Vagina (tissue), 2 donors: ENCODE measurements around the gene ST6GALNAC3. TPM values are rescaled to one million over a fixed set of nuclear protein-coding genes. Genes with fewer than 3 reads are reported as not detected.

Source experiments
- DNase-seq, 2 donors: peaks; one replicate each; pipeline ENCODE4 v3.0.0-alpha.2; 2017; ENCODE audit errors: extremely low spot score in 2 of 2
- H3K27ac ChIP-seq: fragments of 200-600 bp; sonication (generic); one replicate; pipeline ENCODE4 v1.5.1; 2019
- H3K27me3 ChIP-seq: fragments of 200-600 bp; sonication (generic); one replicate; pipeline ENCODE4 v1.5.1; 2019
- H3K36me3 ChIP-seq, 2 donors: fragments of 200-600 bp; sonication (generic); one replicate each; pipeline ENCODE4 v1.5.1; 2017 to 2019
- H3K4me1 ChIP-seq: fragments of 200-600 bp; sonication (generic); one replicate; pipeline ENCODE4 v1.5.1; 2019
- H3K4me3 ChIP-seq, 2 donors: fragments of 200-600 bp; sonication (generic); 1 replicate in 1 of 2; 2 replicates in 1 of 2; pipeline ENCODE4 v1.5.1; 2016 to 2019
- H3K9me3 ChIP-seq: fragments of 200-600 bp; sonication (generic); one replicate; pipeline ENCODE4 v1.5.1; 2019
- CTCF ChIP-seq, 3 experiments: fragments of 450-650 bp in 2 of 3; fragments of 200-600 bp in 1 of 3; sonication (generic) in 1 of 3; IDR thresholded peaks; one replicate each; pipeline ENCODE4 v1.5.1; 2017 to 2019; ENCODE audit warnings: antibody characterized with exemption in 3 of 3, mild to moderate bottlenecking in 2 of 3, moderate library complexity in 2 of 3
- POLR2A ChIP-seq, 2 donors: fragments of 450-650 bp; IDR thresholded peaks; one replicate each; pipeline ENCODE4 v1.6.1; 2017; ENCODE audit warnings: antibody characterized with exemption in 2 of 2, mild to moderate bottlenecking in 2 of 2, moderate library complexity in 2 of 2
- POLR2AphosphoS5 ChIP-seq, 2 donors: sonication (generic); formaldehyde crosslinking; IDR thresholded peaks; one replicate each; pipeline ENCODE4 v1.9.0; 2017; ENCODE audit warnings: antibody characterized with exemption in 2 of 2, mild to moderate bottlenecking in 2 of 2, low read depth in 1 of 2; ENCODE audit not compliant: insufficient read depth in 1 of 2
- intact Hi-C: fragments of 100-400 bp; cut with DNase I; formaldehyde crosslinking; loops from one replicate; pipeline ENCODE4 v1.15.1; 2023
- total RNA-seq: library from RNA; depleted of rRNA; stranded (reverse); fragments of >200 nt; gene quantifications from one replicate; pipeline ENCODE4 v1.2.3, GENCODE V29; 2016

ST6GALNAC3 gene
- total RNA-seq, 1 donor from 2014 or later = 21.1 TPM

- no peak for DNase-seq
- H3K4me1 ChIP-seq = no peaks in the 10 kb centered on the region
- no peak overlapping the region for H3K27ac ChIP-seq
- intact Hi-C loops = no loop called here
- no peaks in the 10 kb centered on the region for H3K27me3 ChIP-seq
- no peaks in the 10 kb centered on the region for H3K9me3 ChIP-seq
- TF ChIP-seq POLR2A (IDR thresholded peaks at IDR 0.05) (no peak), CTCF (IDR thresholded peaks at IDR 0.05) (no peak)
- H3K36me3 ChIP-seq = no peaks in the 10 kb centered on the region
- no peak overlapping the region for H3K4me3 ChIP-seq
Measured at GRCh38 chr1:76428028-76428427, 353.5 kb downstream of the ST6GALNAC3 start.

DNA sequence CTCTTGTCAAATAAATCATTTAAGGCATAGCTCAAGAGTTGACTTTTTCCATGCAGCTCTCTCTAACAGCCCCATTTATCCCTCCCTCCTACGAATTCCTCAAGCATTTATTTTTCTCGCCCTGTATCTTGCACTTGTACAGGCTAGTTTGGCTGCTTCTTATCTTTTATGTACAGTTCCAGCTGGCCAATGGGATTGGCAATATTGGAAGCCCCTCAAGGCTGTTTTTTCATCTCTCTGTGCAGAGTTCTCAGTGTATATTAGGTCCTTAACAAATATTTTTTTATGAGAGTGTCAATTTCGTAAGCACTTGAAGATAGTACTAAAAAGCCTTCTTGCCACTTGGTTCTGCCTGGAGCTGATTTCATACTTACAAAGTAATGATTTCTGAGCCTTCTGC is 356.0 kb downstream of the ST6GALNAC3 start:
- no peaks in the 10 kb centered on the region for H3K4me1 ChIP-seq
- TF ChIP-seq CTCF (IDR thresholded peaks at IDR 0.05) (no peak), POLR2AphosphoS5 (IDR thresholded peaks at IDR 0.05; ENCODE audit: insufficient read depth in 1 of 2, low read depth in 1 of 2) (no peak), POLR2A (IDR thresholded peaks at IDR 0.05) (no peak)
- H3K9me3 ChIP-seq = no peaks in the 10 kb centered on the region
- H3K27me3 ChIP-seq = no peaks in the 10 kb centered on the region
- intact Hi-C loops = no loop called here
- no peak for DNase-seq
- H3K4me3 ChIP-seq = no peak overlapping the region
- H3K36me3 ChIP-seq = no peaks in the 10 kb centered on the region
- H3K27ac ChIP-seq = no peak overlapping the region

DNA sequence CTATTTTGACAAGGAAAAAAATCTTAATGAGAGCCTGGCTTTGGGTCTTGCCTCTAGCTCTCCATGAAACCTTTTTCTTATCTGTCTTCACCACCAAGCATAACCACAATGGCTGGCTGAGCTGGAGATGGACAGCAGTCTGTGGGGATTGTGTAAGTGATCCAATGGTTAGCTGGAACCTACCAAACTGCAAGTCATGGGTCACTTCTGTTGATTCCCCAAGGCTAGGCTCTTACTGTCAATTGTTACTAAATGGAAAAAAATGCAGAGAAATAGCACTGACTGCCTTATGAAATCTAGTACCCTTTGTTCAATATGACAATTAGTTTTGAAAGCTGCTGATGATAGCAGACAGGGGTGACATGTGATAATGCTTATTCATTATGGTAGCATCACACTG is 359.0 kb downstream of the ST6GALNAC3 start:
- TF ChIP-seq POLR2AphosphoS5 (IDR thresholded peaks at IDR 0.05; ENCODE audit: insufficient read depth in 1 of 2, low read depth in 1 of 2) (no peak), POLR2A (IDR thresholded peaks at IDR 0.05) (no peak), CTCF (IDR thresholded peaks at IDR 0.05) (no peak)
- H3K36me3 ChIP-seq = no peaks in the 10 kb centered on the region
- no peaks in the 10 kb centered on the region for H3K9me3 ChIP-seq
- H3K27ac ChIP-seq = no peak overlapping the region
- H3K4me3 ChIP-seq = no peak overlapping the region
- no peaks in the 10 kb centered on the region for H3K27me3 ChIP-seq
- H3K4me1 ChIP-seq = no peaks in the 10 kb centered on the region
- intact Hi-C loops = no loop called here
- DNase-seq = no peak

DNA sequence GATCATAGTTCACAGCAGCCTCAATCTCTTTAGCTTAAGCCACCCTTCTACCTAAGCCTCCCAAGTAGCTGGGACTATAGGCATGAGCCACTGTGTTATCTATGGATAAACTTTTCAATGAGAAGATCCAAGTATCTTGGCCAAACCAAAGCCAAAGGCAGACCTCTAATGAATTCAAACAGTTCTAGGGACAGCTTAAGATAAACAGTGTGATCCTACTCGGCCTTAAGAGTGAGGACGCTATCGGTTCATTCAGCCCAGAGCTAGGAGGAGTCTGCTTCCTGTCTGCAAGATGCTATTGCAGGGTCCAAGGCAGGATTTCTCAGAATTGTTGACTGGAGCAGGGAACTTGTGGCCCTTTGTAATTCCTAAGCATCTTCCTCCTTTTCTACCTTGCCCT is 368.7 kb downstream of the ST6GALNAC3 start:
- Histone ChIP-seq H3K9me3 (no peaks in the 10 kb centered on the region), H3K36me3 (no peaks in the 10 kb centered on the region), H3K27ac (no peak overlapping the region), H3K27me3 (no peaks in the 10 kb centered on the region), H3K4me1 (no peaks in the 10 kb centered on the region), H3K4me3 (no peak overlapping the region)
- TF ChIP-seq POLR2A (IDR thresholded peaks at IDR 0.05) (no peak), CTCF (IDR thresholded peaks at IDR 0.05) (no peak), POLR2AphosphoS5 (IDR thresholded peaks at IDR 0.05; ENCODE audit: insufficient read depth in 1 of 2, low read depth in 1 of 2) (no peak)
- intact Hi-C loops = no loop called here
- no peak for DNase-seq

DNA sequence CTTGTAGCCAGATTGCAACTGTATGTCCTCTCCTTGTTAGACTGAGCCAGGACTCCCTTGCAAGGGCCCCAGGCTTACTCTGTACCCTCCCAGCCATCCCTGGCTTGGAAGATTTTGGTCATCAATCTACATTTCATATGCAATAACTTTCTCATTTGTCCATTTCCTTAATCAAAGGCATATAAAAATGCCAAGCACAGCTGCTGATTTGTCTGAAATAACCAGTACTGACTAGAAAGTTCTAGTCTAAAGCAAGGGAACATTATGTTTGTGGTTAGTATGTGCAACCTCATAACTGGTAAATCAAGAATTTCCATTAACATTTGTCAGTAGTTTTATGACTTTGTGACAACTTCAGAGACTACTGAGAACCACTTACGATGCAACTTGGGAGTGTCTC is 370.2 kb downstream of the ST6GALNAC3 start:
- DNase-seq = no peak
- intact Hi-C loops = no loop called here
- no peaks in the 10 kb centered on the region for H3K4me1 ChIP-seq
- no peaks in the 10 kb centered on the region for H3K27me3 ChIP-seq
- H3K4me3 ChIP-seq = no peak overlapping the region
- TF ChIP-seq POLR2AphosphoS5 (IDR thresholded peaks at IDR 0.05; ENCODE audit: insufficient read depth in 1 of 2, low read depth in 1 of 2) (no peak), POLR2A (IDR thresholded peaks at IDR 0.05) (no peak), CTCF (IDR thresholded peaks at IDR 0.05) (no peak)
- no peaks in the 10 kb centered on the region for H3K9me3 ChIP-seq
- no peak overlapping the region for H3K27ac ChIP-seq
- H3K36me3 ChIP-seq = no peaks in the 10 kb centered on the region
